GM12892 (cell line): Measurements from ENCODE around the gene CLEC18A.

Experiments
- POLR2AphosphoS5 ChIP-seq: IDR thresholded peaks from 2 replicates; pipeline ENCODE4 v1.6.1; 2011; ENCODE audit warnings: low read depth, low read length, control low read depth
- TAF1 ChIP-seq: IDR thresholded peaks from 2 replicates; pipeline ENCODE4 v1.6.1; 2011; ENCODE audit warnings: low read depth, mild to moderate bottlenecking, control low read depth, low read length, borderline replicate concordance

- TF ChIP-seq POLR2AphosphoS5 (no peak), TAF1 (no peak)
Measured at GRCh38 chr16:69924041-69924775, 26.9 kb upstream of the CLEC18A start.
